Panc1 (cell line): ENCODE measurements around the gene ADARB2. TPM values are rescaled to one million over a fixed set of nuclear protein-coding genes. Genes with fewer than 3 reads are reported as not detected.

ENCODE experiments used
- ATAC-seq: fragments of 200-7000 bp; cut with Tn5 transposase; 2 replicates; pipeline ENCODE4 v1.9.1; 2020; ENCODE audit warnings: mild to moderate bottlenecking, moderate library complexity
- BruUV-seq: library from RNA; stranded (reverse); fragments of 400-500 nt; replicated peaks from 2 replicates; lab custom pipeline; 2021; lab: Mats Ljungman, UMichigan
- CTCF ChIA-PET: fragments of 300-600 bp; sonication (Branson Sonifier 250); formaldehyde crosslinking; loops from one replicate; lab custom pipeline; 2022; ENCODE audit warnings: antibody characterized with exemption; lab: Charles Lee
- POLR2A ChIA-PET: fragments of 300-600 bp; sonication (Branson Sonifier 250); formaldehyde crosslinking; loops from one replicate; lab custom pipeline; 2022; ENCODE audit warnings: antibody characterized with exemption; lab: Charles Lee
- DNase-seq: peaks from one replicate; pipeline ENCODE4 v3.0.0-alpha.2; 2010; ENCODE audit warnings: low read depth, low spot score
- H3K27ac ChIP-seq: 2 replicates; pipeline ENCODE4 v1.5.1; 2011; ENCODE audit warnings: mild to moderate bottlenecking, low read length, inconsistent platforms
- H3K27me3 ChIP-seq: fragments of 200-500 bp; sonication (Bioruptor generic); 2 replicates; pipeline ENCODE4 v1.6.0; 2014; ENCODE audit warnings: low read length, inconsistent platforms; ENCODE audit not compliant: control insufficient read depth, insufficient read depth
- H3K36me3 ChIP-seq: fragments of 200-500 bp; sonication (Bioruptor generic); 2 replicates; pipeline ENCODE4 v1.5.1; 2014; ENCODE audit warnings: inconsistent platforms, mild to moderate bottlenecking, low read length, moderate library complexity; ENCODE audit not compliant: control insufficient read depth, insufficient read depth
- H3K4me1 ChIP-seq: 2 replicates; pipeline ENCODE4 v1.5.1; 2011; ENCODE audit warnings: inconsistent platforms, mild to moderate bottlenecking, low read length, moderate library complexity; ENCODE audit not compliant: control insufficient read depth, insufficient read depth
- H3K4me3 ChIP-seq, 2 experiments: 2 replicates each; pipeline ENCODE4 v1.5.1; 2011 to 2012; ENCODE audit warnings: low read depth in 2 of 2, low read length in 2 of 2, mild to moderate bottlenecking in 2 of 2, inconsistent platforms in 1 of 2, moderate library complexity in 1 of 2
- H3K9me3 ChIP-seq: fragments of 200-500 bp; sonication (Bioruptor generic); 2 replicates; pipeline ENCODE4 v1.5.1; 2014; ENCODE audit warnings: low read depth, mild to moderate bottlenecking, inconsistent platforms, low read length, moderate library complexity; ENCODE audit not compliant: control insufficient read depth, insufficient read depth
- CTCF ChIP-seq: fragments of 450-650 bp; IDR thresholded peaks from 2 replicates; pipeline ENCODE4 v1.5.1; 2017; ENCODE audit warnings: mild to moderate bottlenecking
- POLR2AphosphoS5 ChIP-seq: IDR thresholded peaks from 2 replicates; pipeline ENCODE4 v1.6.1; 2012; ENCODE audit warnings: mild to moderate bottlenecking, low read depth, low read length, moderate library complexity
- REST ChIP-seq, 2 experiments: IDR thresholded peaks; 2 replicates each; pipeline ENCODE4 v1.6.1; 2011 to 2012; ENCODE audit warnings: low read depth in 2 of 2, control low read depth in 1 of 2, low read length in 1 of 2, mild to moderate bottlenecking in 1 of 2, moderate library complexity in 1 of 2; ENCODE audit not compliant: insufficient read depth in 1 of 2
- SIN3A ChIP-seq: IDR thresholded peaks from 2 replicates; pipeline ENCODE4 v1.6.1; 2012; ENCODE audit warnings: low read depth, mild to moderate bottlenecking, low read length, moderate library complexity, borderline replicate concordance; ENCODE audit not compliant: insufficient read depth
- TCF7L2 ChIP-seq: IDR thresholded peaks from 2 replicates; pipeline ENCODE4 v1.6.1; 2011; ENCODE audit warnings: mild to moderate bottlenecking, low read depth, low read length, inconsistent platforms
- in situ Hi-C: cut with HindIII; loops from 2 replicates; pipeline ENCODE4 v1.10.0; 2016; ENCODE audit warnings: low sequenced_read_pairs, low pct_unique_long_range_greater_than_20kb
- intact Hi-C: fragments of 100-400 bp; cut with micrococcal nuclease; formaldehyde crosslinking; loops from one replicate; pipeline ENCODE4 v1.10.0; 2022; ENCODE audit not compliant: unreplicated experiment
- total RNA-seq: library from RNA; stranded (reverse); gene quantifications from one replicate; pipeline ENCODE4 v1.2.1, GENCODE V29; 2021; ENCODE audit not compliant: unreplicated experiment

Gene ADARB2
- total RNA-seq, 1 experiment from 2014 or later = 0.31 TPM

- BruUV-seq = no TSS peak
- no peaks in the 10 kb centered on the region; the same call in 1 of the 2 replicates for H3K27me3 ChIP-seq
- no peak for ATAC-seq
- intact Hi-C loops (no loop called here), in situ Hi-C loops (no loop called here)
- no peak for TF ChIP-seq CTCF
- TF ChIP-seq SIN3A = no peak
- no peak for TF ChIP-seq REST (IDR thresholded peaks at IDR 0.05; ENCODE audit: insufficient read depth in 1 of 2, low read depth in 2 of 2, low read length in 1 of 2)
- TF ChIP-seq TCF7L2 = no peak
- TF ChIP-seq POLR2AphosphoS5 = no peak
- no peak overlapping the region for H3K27ac ChIP-seq
- no peak for DNase-seq
- H3K4me1 ChIP-seq = no peaks in the 10 kb centered on the region
- H3K4me3 ChIP-seq = no peak overlapping the region
- no peaks in the 10 kb centered on the region for H3K36me3 ChIP-seq
- CTCF ChIA-PET = no interaction called here
- POLR2A ChIA-PET = no interaction called here
- H3K9me3 ChIP-seq = no peaks in the 10 kb centered on the region
These were observed 401.7 kb downstream of the ADARB2 start for GRCh38 chr10:1335642-1336041.

GRCh38 chr10:1333981-1334380 is 403.3 kb downstream of the ADARB2 start:
- ATAC-seq (no peak), DNase-seq (no peak)
- no peaks in the 10 kb centered on the region for H3K36me3 ChIP-seq
- no peaks in the 10 kb centered on the region for H3K4me1 ChIP-seq
- H3K27me3 ChIP-seq = no peaks in the 10 kb centered on the region; the same call in 1 of the 2 replicates
- no peak overlapping the region for H3K4me3 ChIP-seq
- ChIA-PET POLR2A (no interaction called here), CTCF (no interaction called here)
- no peak overlapping the region for H3K27ac ChIP-seq
- in situ Hi-C loops = no loop called here
- H3K9me3 ChIP-seq = no peaks in the 10 kb centered on the region
- TF ChIP-seq SIN3A (no peak), TCF7L2 (no peak), REST (IDR thresholded peaks at IDR 0.05; ENCODE audit: insufficient read depth in 1 of 2, low read depth in 2 of 2, low read length in 1 of 2) (no peak), POLR2AphosphoS5 (no peak), CTCF (no peak)
- intact Hi-C loops = no loop called here
- BruUV-seq = no TSS peak
